ENCODE measurements around the gene SP6.

The SP6 gene

DNA sequence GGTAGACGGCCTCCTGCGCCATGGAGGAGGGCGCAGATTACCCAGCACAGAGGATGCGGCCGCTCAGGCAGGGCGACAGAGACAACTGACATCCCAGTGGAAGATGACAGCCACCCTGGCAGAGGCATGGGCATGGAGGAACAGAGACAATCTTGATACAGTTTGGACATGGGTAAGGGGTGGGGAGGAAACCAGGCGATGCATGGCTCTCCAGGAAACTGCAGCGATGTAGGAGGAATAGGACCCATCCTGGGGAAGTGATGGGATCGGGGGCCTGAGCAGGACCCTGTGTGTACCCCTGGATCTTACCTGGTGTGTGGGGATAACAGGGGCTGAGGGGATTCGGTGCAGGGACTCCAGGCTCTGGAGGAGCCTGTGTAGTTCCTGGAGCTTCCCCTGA, 34.0 kb downstream of the SP6 start:
- CTCF ChIA-PET = interaction anchor here (0.6 to 1.2 kb wide), 3 partner anchors 23 to 73 kb away, joined by 3 to 4 read pairs (median 3); no protein-coding TSS in a partner anchor
- no peak for TF ChIP-seq CTCF (IDR thresholded peaks at IDR 0.05; ENCODE audit: control extremely low read depth, extremely low read depth, low read depth, missing control alignments)
- no peak for DNase-seq (ENCODE audit: extremely low spot score)
- POLR2A ChIA-PET = no interaction called here

GRCh38 chr17:47816111-47816735, 34.7 kb downstream of the SP6 start:
- CTCF ChIA-PET = interaction anchor here (1.2 kb wide), 2 partner anchors 27 to 74 kb away, joined by 3 to 4 read pairs; no protein-coding TSS in a partner anchor
- POLR2A ChIA-PET = no interaction called here
- DNase-seq (ENCODE audit: extremely low spot score) = no peak
- no peak for TF ChIP-seq CTCF (IDR thresholded peaks at IDR 0.05; ENCODE audit: control extremely low read depth, extremely low read depth, low read depth, missing control alignments)

DNA sequence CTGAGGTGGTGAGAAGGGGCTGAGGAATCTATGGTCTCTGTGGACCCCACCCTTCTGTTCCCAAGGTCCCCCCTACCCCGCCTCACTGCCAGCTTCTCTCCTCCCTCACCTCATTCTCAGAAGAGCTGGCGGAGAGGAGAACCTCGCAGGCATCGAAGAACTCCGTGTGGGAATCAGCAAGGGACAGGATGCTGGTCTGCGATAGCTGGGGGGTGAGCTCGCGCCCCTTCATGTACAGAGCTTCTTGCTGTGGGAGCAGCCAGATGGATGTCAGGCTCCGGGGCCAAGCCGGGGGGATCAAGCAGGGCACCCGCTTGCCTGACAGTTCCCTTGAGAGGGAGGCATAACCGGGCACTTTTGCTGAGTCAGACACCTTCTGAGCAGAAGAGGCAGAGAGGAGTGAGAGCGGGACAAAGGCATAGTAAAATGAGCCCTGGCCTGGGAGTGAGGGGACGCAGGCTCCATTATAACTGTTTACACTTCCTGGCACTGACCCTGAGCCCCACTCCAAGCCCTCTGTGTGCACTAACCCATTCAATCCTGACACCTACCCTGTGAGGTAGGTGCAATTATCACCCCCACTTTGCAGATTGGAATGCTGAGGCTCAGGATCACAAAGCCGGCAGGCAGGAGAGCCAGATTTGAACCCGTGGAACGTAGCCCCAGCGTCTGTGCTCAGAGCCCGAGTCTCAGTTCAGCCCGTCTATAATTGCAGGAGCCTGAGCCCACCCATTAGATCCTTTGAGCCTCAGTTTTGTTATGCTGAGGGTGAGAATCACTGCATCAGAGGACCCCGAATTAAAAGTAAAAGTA, 35.7 kb downstream of the SP6 start:
- POLR2A ChIA-PET = no interaction called here
- no peak for TF ChIP-seq CTCF (IDR thresholded peaks at IDR 0.05; ENCODE audit: control extremely low read depth, extremely low read depth, low read depth, missing control alignments)
- no peak for DNase-seq (ENCODE audit: extremely low spot score)
- CTCF ChIA-PET = interaction anchor here (1.4 kb wide), 1 partner anchor 151 kb away, joined by 3 read pairs; no protein-coding TSS in a partner anchor

- TF ChIP-seq CTCF (IDR thresholded peaks at IDR 0.05; ENCODE audit: control extremely low read depth, extremely low read depth, low read depth, missing control alignments) = no peak
- no peak for DNase-seq (ENCODE audit: extremely low spot score)
- ChIA-PET CTCF (interaction anchor here (1.1 kb wide), 1 partner anchor 12 kb away, joined by 3 read pairs; no protein-coding TSS in a partner anchor), POLR2A (no interaction called here)
Observed at GRCh38 chr17:47813512-47814031, 37.4 kb downstream of the SP6 start.

GRCh38 chr17:47813077-47813476, 37.9 kb downstream of the SP6 start:
- CTCF ChIA-PET = no interaction called here
- no peak for TF ChIP-seq CTCF (IDR thresholded peaks at IDR 0.05; ENCODE audit: control extremely low read depth, extremely low read depth, low read depth, missing control alignments)
- no peak for DNase-seq (ENCODE audit: extremely low spot score)
- POLR2A ChIA-PET = no interaction called here

- DNase-seq (ENCODE audit: extremely low spot score) = no peak
- no peak for TF ChIP-seq CTCF (IDR thresholded peaks at IDR 0.05; ENCODE audit: control extremely low read depth, extremely low read depth, low read depth, missing control alignments)
- ChIA-PET CTCF (interaction anchor here (0.8 kb wide), 1 partner anchor 79 kb away, joined by 3 read pairs; the partner anchor contains the start of gene TBX21), POLR2A (no interaction called here)
Observed at GRCh38 chr17:47812146-47812920, 38.6 kb downstream of the SP6 start.

Data from GM10248 (cell line).